HepG2 (cell line): ENCODE results near the gene FOXA3. TPM values are rescaled to one million over a fixed set of nuclear protein-coding genes. Genes with fewer than 3 reads are reported as not detected.

Source experiments
- ATAC-seq: fragments of 200-7000 bp; cut with Tn5 transposase; 3 replicates; pipeline ENCODE4 v1.9.1; 2020; ENCODE audit warnings: mild to moderate bottlenecking, moderate library complexity
- BruUV-seq: library from RNA; stranded (reverse); fragments of 400-500 nt; replicated peaks from 2 replicates; lab custom pipeline; 2021; lab: Mats Ljungman, UMichigan
- CTCF ChIA-PET: fragments of 300-600 bp; formaldehyde crosslinking; extraction: SDS; loops from one replicate; lab custom pipeline; 2021; ENCODE audit warnings: low total read pairs, inconsistent platforms, low intra/inter-chr PET ratio; lab: Yijun Ruan, JAX
- POLR2A ChIA-PET: fragments of 350-600 bp; sonication (Branson Sonifier 250); formaldehyde crosslinking; loops from one replicate; lab custom pipeline; 2020; ENCODE audit warnings: antibody characterized with exemption, inconsistent platforms; lab: Yijun Ruan, JAX
- DNase-seq: peaks from one replicate; pipeline ENCODE4 v3.0.0-alpha.2; 2015; ENCODE audit warnings: low spot score
- FAIRE-seq: peaks from 3 replicates; lab custom pipeline; 2011; peaks lifted over from hg19 to GRCh38; lab: Jason Lieb, UNC
- H2AFZ ChIP-seq: one replicate; pipeline ENCODE4 v1.6.1; 2011; ENCODE audit warnings: low read length, inconsistent platforms
- H3K27ac ChIP-seq: fragments of 300-600 bp; 3 replicates; pipeline ENCODE4 v1.8.0; 2011; ENCODE audit warnings: mixed run types, mild to moderate bottlenecking, mixed read lengths, low read length, inconsistent platforms; ENCODE audit not compliant: insufficient read depth; ENCODE audit errors: extremely low read length
- H3K27me3 ChIP-seq, 2 experiments: fragments of 200-600 bp in 1 of 2; 2 replicates in 1 of 2; 3 replicates in 1 of 2; pipeline versions ENCODE4 v1.6.0 to v1.8.0; 2011; ENCODE audit warnings: low read length in 2 of 2, mild to moderate bottlenecking in 2 of 2, moderate library complexity in 2 of 2, inconsistent platforms in 1 of 2; ENCODE audit not compliant: insufficient read depth in 2 of 2, control insufficient read depth in 1 of 2
- H3K36me3 ChIP-seq, 2 experiments: fragments of 200-600 bp in 1 of 2; replicated peaks in 1 of 2; 2 replicates in 1 of 2; 3 replicates in 1 of 2; pipeline versions ENCODE4 v1.5.1 to v1.8.0; 2011; ENCODE audit warnings: low read length in 2 of 2, inconsistent platforms in 1 of 2; ENCODE audit not compliant: insufficient read depth in 2 of 2, control insufficient read depth in 1 of 2
- H3K4me1 ChIP-seq: 2 replicates; pipeline ENCODE4 v1.5.1; 2012; ENCODE audit warnings: low read length, inconsistent platforms; ENCODE audit not compliant: insufficient read depth
- H3K4me2 ChIP-seq: 2 replicates; pipeline ENCODE4 v1.6.0; 2011; ENCODE audit warnings: low read depth, low read length, inconsistent platforms
- H3K4me3 ChIP-seq, 3 experiments: fragments of 200-600 bp in 1 of 3; sonication (generic), shearing (Covaris generic) in 1 of 3; replicated peaks in 1 of 3; 2 replicates each; pipeline ENCODE4 v1.5.1; 2011 to 2016; ENCODE audit warnings: low read length in 3 of 3, inconsistent platforms in 2 of 3, low read depth in 2 of 3, mild to moderate bottlenecking in 2 of 3, control low read depth in 1 of 3, mixed read lengths in 1 of 3; ENCODE audit not compliant: insufficient read depth in 1 of 3
- H3K79me2 ChIP-seq: one replicate; pipeline ENCODE4 v1.6.1; 2011; ENCODE audit warnings: low read length, inconsistent platforms; ENCODE audit not compliant: insufficient read depth
- H3K9ac ChIP-seq: 2 replicates; pipeline ENCODE4 v1.6.0; 2011; ENCODE audit warnings: mild to moderate bottlenecking, low read depth, low read length, inconsistent platforms; ENCODE audit not compliant: insufficient read depth
- H3K9me3 ChIP-seq: 2 replicates; pipeline ENCODE4 v1.5.1; 2012; ENCODE audit warnings: mild to moderate bottlenecking, low read length
- H4K20me1 ChIP-seq: 2 replicates; pipeline ENCODE4 v1.6.0; 2011; ENCODE audit warnings: inconsistent platforms, mild to moderate bottlenecking, low read length, moderate library complexity; ENCODE audit not compliant: insufficient read depth
- AGO1 ChIP-seq: fragments of 200-400 bp; formaldehyde crosslinking; IDR thresholded peaks from 2 replicates; pipeline ENCODE4 v1.6.1; 2017; ENCODE audit warnings: mild to moderate bottlenecking, low read depth, low read length, moderate library complexity; ENCODE audit not compliant: poor library complexity, severe bottlenecking
- CENPX ChIP-seq: sonication (generic); formaldehyde crosslinking; IDR thresholded peaks from 2 replicates; pipeline ENCODE4 v1.9.0; 2021; ENCODE audit warnings: mild to moderate bottlenecking, missing genetic modification reagents, moderate library complexity
- FIP1L1 ChIP-seq: fragments of 200-400 bp; formaldehyde crosslinking; IDR thresholded peaks from 2 replicates; pipeline ENCODE4 v1.6.1; 2018; ENCODE audit warnings: low read depth, mild to moderate bottlenecking, low read length, moderate library complexity, borderline replicate concordance; ENCODE audit not compliant: insufficient read depth
- HNRNPL ChIP-seq: fragments of 200-400 bp; formaldehyde crosslinking; IDR thresholded peaks from 2 replicates; pipeline ENCODE4 v1.6.1; 2017; ENCODE audit warnings: mild to moderate bottlenecking, low read depth, low read length
- HNRNPUL1 ChIP-seq: fragments of 200-400 bp; formaldehyde crosslinking; IDR thresholded peaks from 2 replicates; pipeline ENCODE4 v1.6.1; 2017; ENCODE audit warnings: low read depth, mild to moderate bottlenecking, low read length, moderate library complexity
- IRF2 ChIP-seq: IDR thresholded peaks from 2 replicates; pipeline ENCODE4 v1.6.1; 2018; ENCODE audit warnings: missing genetic modification reagents, missing compliant biosample characterization
- NONO ChIP-seq, 2 experiments: fragments of 450-650 bp in 1 of 2; sonication (generic) in 1 of 2; formaldehyde crosslinking in 1 of 2; IDR thresholded peaks in 1 of 2; conservative IDR thresholded peaks in 1 of 2; 2 replicates each; pipeline versions ENCODE4 v1.6.1 to v1.8.0; 2017 to 2022; ENCODE audit warnings: mild to moderate bottlenecking in 1 of 2, missing genetic modification reagents in 1 of 2, moderate library complexity in 1 of 2
- SP140L ChIP-seq: sonication (generic); formaldehyde crosslinking; IDR thresholded peaks from 2 replicates; pipeline ENCODE4 v1.4.0; 2020; ENCODE audit warnings: missing genetic modification reagents, borderline replicate concordance
- ZBTB38 ChIP-seq: sonication (generic); formaldehyde crosslinking; IDR thresholded peaks from 2 replicates; pipeline ENCODE4 v1.5.1; 2020; ENCODE audit warnings: mild to moderate bottlenecking, missing genetic modification reagents
- ZBTB7A ChIP-seq: sonication (generic); formaldehyde crosslinking; IDR thresholded peaks from 2 replicates; pipeline ENCODE4 v1.8.0; 2022; ENCODE audit warnings: mild to moderate bottlenecking, missing genetic modification reagents
- ZC3H13 ChIP-seq: sonication (generic); formaldehyde crosslinking; IDR thresholded peaks from 2 replicates; pipeline ENCODE4 v1.8.1; 2023; ENCODE audit warnings: mild to moderate bottlenecking, missing genetic modification reagents, moderate library complexity
- ZNF335 ChIP-seq: sonication (generic); formaldehyde crosslinking; IDR thresholded peaks from 2 replicates; pipeline ENCODE4 v1.4.0; 2020; ENCODE audit warnings: missing genetic modification reagents
- ZNF670 ChIP-seq: sonication (generic); formaldehyde crosslinking; IDR thresholded peaks from 2 replicates; pipeline ENCODE4 v1.8.0; 2022; ENCODE audit warnings: mild to moderate bottlenecking, missing genetic modification reagents, borderline replicate concordance
- ZNF879 ChIP-seq: sonication (generic); formaldehyde crosslinking; IDR thresholded peaks from 2 replicates; pipeline ENCODE4 v1.8.1; 2023; ENCODE audit warnings: missing genetic modification reagents
- WGBS: methylation state at CpG from one replicate; pipeline ENCODE4 v1.1.6; 2017; ENCODE audit warnings: low lambda C conversion rate; 5-methylcytosine and 5-hydroxymethylcytosine counted together
- in situ Hi-C: cut with HindIII; loops from 2 replicates; pipeline ENCODE4 v1.10.0; 2017; ENCODE audit warnings: low pct_unique_long_range_greater_than_20kb; ENCODE audit not compliant: extremely low pct_ligation_motif_present
- intact Hi-C: fragments of 100-400 bp; cut with micrococcal nuclease; formaldehyde crosslinking; loops from one replicate; pipeline ENCODE4 v1.10.0; 2022; ENCODE audit not compliant: unreplicated experiment
- polyA plus RNA-seq, 8 experiments: library from polyadenylated mRNA; depleted of rRNA in 3 of 8; stranded (reverse) in 7 of 8; unstranded in 1 of 8; fragments of >200 nt; fragmentation: Illumina TruSeq in 4 of 8; extraction: Trizol in 4 of 8; gene quantifications; 2 replicates each; pipeline versions ENCODE4 v1.2.1 to v1.2.3, GENCODE V29; 2011 to 2016; ENCODE audit warnings: low read depth in 4 of 8, missing spikeins in 1 of 8, mixed read lengths in 1 of 8; ENCODE audit not compliant: insufficient read depth in 1 of 8
- total RNA-seq, 5 experiments: library from RNA; depleted of rRNA; stranded (reverse); fragments of >200 nt; fragmentation: Illumina TruSeq; extraction: Trizol; gene quantifications; 2 replicates each; pipeline ENCODE4 v1.2.3, GENCODE V29; 2016; ENCODE audit warnings: low read depth in 1 of 5
- TF ChIP-seq, protein P1 (sequence below), 2 experiments: sonication (generic) in 1 of 2; formaldehyde crosslinking in 1 of 2; IDR thresholded peaks; 2 replicates each; pipeline versions ENCODE4 v1.4.0 to v1.6.1; 2016 to 2020; ENCODE audit warnings: borderline replicate concordance in 1 of 2, low read depth in 1 of 2, mild to moderate bottlenecking in 1 of 2, missing genetic modification reagents in 1 of 2
- TF ChIP-seq, protein P2 (sequence below): sonication (generic); formaldehyde crosslinking; conservative IDR thresholded peaks from 2 replicates; pipeline ENCODE4 v1.8.1; 2023; ENCODE audit warnings: missing genetic modification reagents

The FOXA3 gene
- total and polyA plus RNA-seq, 2 of the 13 experiments (the other 11 are each of a cell fraction or from before 2014, with no cell fraction given) = 29.8 to 47.6 TPM

DNA sequence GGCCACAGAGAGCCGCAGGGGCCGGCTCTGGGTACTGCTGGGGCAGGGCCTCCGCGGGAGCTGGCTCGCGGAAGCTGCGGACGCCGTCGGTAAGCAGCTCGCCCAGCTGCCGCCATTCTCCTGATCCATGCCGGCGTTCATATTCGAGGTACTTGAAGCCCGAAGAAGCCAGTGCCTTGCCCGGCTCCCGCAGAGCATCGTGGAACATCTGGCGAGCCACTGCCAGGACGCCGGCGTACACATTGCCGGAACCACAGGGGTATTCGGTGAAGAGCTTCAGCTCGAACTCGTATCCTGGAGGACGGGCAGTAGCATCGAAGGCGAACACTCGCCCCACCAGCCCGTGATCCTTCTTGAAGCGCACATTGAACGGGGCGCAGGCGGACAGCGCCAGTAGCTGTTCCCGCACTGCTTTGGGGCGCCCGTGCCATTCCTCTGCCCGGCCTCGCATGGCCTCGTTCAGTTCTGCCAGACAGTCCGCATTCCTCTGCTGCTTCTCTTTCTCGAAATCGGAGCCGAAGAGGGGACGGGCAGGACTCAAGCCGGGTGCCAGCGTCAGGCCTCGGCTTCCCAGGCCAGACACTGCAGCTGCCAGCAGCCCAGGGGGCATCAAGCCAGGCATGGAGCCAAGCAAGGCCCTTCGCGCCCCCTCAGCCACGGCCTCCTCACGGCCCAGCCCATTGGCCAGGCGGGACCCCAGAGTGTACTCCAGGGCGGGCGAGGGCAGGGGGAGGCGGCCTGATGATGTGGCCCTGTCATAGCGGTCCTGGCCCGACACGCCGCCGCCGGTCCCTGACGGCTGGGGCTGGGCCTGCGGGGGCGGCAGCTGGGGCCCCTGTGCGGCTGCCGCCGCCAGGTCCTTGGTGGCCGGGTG lies 20.8 kb downstream of the FOXA3 start:
- peak overlapping the region; percentile 78 for H3K27ac ChIP-seq
- H4K20me1 ChIP-seq = no peaks in the 10 kb centered on the region
- no peaks in the 10 kb centered on the region for H3K9me3 ChIP-seq
- H3K4me3 ChIP-seq = peak overlapping the region; percentile 69 to 91 (median 80)
- CTCF ChIA-PET = interaction anchor here (4.5 to 5.3 kb wide), 2 partner anchors 21 to 68 kb away, joined by 50 to 263 read pairs; partner anchors contain the start of genes FOXA3 and SYMPK
- POLR2A ChIA-PET = interaction anchor here (0.9 to 10.3 kb wide), 7 partner anchors 9 to 102 kb away, joined by 3 to 388 read pairs (median 6); partner anchors contain the start of genes DMPK, FOXA3, MYPOP and SYMPK
- ATAC-seq = peak; percentile 20
- peaks cover 46% of the 10 kb centered on the region for H3K4me1 ChIP-seq
- H3K4me2 ChIP-seq = peak overlapping the region; percentile 84
- H2AFZ ChIP-seq = no peak overlapping the region
- H3K36me3 ChIP-seq = no peaks in the 10 kb centered on the region
- in situ Hi-C loops (no loop called here), intact Hi-C loops (no loop called here)
- peak overlapping the region; percentile 82 for H3K9ac ChIP-seq
- no peaks in the 10 kb centered on the region for H3K27me3 ChIP-seq
- H3K79me2 ChIP-seq = peaks cover 15% of the 10 kb centered on the region
- WGBS = 87% methylated on average over 44 of the region's 72 CpGs
- FAIRE-seq = no peak
- no peak for DNase-seq
- BruUV-seq = no TSS peak
- TF ChIP-seq ZNF670 (CRISPR knock-in tag) (0 out of 2 replicates have a peak, but pooled peaks have one; percentile 69), IRF2 (peak; percentile 26; the same call in 1 of the 2 replicates), ZNF879 (CRISPR knock-in tag) (0 out of 2 replicates have a peak, but pooled peaks have one; percentile 5), ZNF335 (CRISPR knock-in tag) (no peak), ZC3H13 (peak; percentile 90), HNRNPUL1 (no peak), ZBTB38 (CRISPR knock-in tag) (peak; percentile 99), FIP1L1 (0 out of 2 replicates have a peak, but pooled peaks have one; percentile 30), HNRNPL (peak; percentile 90), SP140L (no peak), CENPX (CRISPR knock-in tag) (no peak), AGO1 (peak; percentile 55), NONO (IDR thresholded peaks at IDR 0.05) (no peak), NONO (CRISPR knock-in tag; conservative IDR thresholded peaks at IDR 0.05) (peak; percentile 35), ZBTB7A (CRISPR knock-in tag) (no peak)
- TF ChIP-seq, protein P1, sequence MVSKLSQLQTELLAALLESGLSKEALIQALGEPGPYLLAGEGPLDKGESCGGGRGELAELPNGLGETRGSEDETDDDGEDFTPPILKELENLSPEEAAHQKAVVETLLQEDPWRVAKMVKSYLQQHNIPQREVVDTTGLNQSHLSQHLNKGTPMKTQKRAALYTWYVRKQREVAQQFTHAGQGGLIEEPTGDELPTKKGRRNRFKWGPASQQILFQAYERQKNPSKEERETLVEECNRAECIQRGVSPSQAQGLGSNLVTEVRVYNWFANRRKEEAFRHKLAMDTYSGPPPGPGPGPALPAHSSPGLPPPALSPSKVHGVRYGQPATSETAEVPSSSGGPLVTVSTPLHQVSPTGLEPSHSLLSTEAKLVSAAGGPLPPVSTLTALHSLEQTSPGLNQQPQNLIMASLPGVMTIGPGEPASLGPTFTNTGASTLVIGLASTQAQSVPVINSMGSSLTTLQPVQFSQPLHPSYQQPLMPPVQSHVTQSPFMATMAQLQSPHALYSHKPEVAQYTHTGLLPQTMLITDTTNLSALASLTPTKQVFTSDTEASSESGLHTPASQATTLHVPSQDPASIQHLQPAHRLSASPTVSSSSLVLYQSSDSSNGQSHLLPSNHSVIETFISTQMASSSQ (IDR thresholded peaks at IDR 0.05; ENCODE audit: low read depth) = no peak
- TF ChIP-seq, protein P1 (CRISPR knock-in tag; IDR thresholded peaks at IDR 0.05; ENCODE audit: borderline replicate concordance) = peak; percentile 10; the same call in 1 of the 2 replicates
- TF ChIP-seq, protein P2, sequence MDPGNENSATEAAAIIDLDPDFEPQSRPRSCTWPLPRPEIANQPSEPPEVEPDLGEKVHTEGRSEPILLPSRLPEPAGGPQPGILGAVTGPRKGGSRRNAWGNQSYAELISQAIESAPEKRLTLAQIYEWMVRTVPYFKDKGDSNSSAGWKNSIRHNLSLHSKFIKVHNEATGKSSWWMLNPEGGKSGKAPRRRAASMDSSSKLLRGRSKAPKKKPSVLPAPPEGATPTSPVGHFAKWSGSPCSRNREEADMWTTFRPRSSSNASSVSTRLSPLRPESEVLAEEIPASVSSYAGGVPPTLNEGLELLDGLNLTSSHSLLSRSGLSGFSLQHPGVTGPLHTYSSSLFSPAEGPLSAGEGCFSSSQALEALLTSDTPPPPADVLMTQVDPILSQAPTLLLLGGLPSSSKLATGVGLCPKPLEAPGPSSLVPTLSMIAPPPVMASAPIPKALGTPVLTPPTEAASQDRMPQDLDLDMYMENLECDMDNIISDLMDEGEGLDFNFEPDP (CRISPR knock-in tag) = 0 out of 2 replicates have a peak, but pooled peaks have one; percentile 10
